Ishikawa (cell line): Measurements from ENCODE around the gene PRICKLE4.

Experiments used
- CEBPB ChIP-seq: IDR thresholded peaks from 2 replicates; pipeline ENCODE4 v1.6.1; 2012
- CREB1 ChIP-seq: IDR thresholded peaks from 2 replicates; pipeline ENCODE4 v1.6.1; 2012; ENCODE audit warnings: low read depth
- EP300 ChIP-seq: IDR thresholded peaks from 2 replicates; pipeline ENCODE4 v1.6.1; 2012; ENCODE audit warnings: borderline replicate concordance
- FOXM1 ChIP-seq: IDR thresholded peaks from 2 replicates; pipeline ENCODE4 v1.6.1; 2012; ENCODE audit warnings: low read depth, borderline replicate concordance
- NFIC ChIP-seq: IDR thresholded peaks from 2 replicates; pipeline ENCODE4 v1.6.1; 2012
- RAD21 ChIP-seq: IDR thresholded peaks from 2 replicates; pipeline ENCODE4 v1.6.1; 2012; ENCODE audit warnings: low read depth
- TCF12 ChIP-seq: IDR thresholded peaks from 2 replicates; pipeline ENCODE4 v1.6.1; 2012; ENCODE audit warnings: low read depth
- TEAD4 ChIP-seq: IDR thresholded peaks from 2 replicates; pipeline ENCODE4 v1.6.1; 2012
- YY1 ChIP-seq: IDR thresholded peaks from 2 replicates; pipeline ENCODE4 v1.6.1; 2012; ENCODE audit warnings: low read depth
- TF ChIP-seq, protein P1 (sequence below): IDR thresholded peaks from 2 replicates; pipeline ENCODE4 v1.6.1; 2012; ENCODE audit warnings: low read depth, mild to moderate bottlenecking
- TF ChIP-seq, protein P2 (sequence below): IDR thresholded peaks from 2 replicates; pipeline ENCODE4 v1.6.1; 2012

DNA sequence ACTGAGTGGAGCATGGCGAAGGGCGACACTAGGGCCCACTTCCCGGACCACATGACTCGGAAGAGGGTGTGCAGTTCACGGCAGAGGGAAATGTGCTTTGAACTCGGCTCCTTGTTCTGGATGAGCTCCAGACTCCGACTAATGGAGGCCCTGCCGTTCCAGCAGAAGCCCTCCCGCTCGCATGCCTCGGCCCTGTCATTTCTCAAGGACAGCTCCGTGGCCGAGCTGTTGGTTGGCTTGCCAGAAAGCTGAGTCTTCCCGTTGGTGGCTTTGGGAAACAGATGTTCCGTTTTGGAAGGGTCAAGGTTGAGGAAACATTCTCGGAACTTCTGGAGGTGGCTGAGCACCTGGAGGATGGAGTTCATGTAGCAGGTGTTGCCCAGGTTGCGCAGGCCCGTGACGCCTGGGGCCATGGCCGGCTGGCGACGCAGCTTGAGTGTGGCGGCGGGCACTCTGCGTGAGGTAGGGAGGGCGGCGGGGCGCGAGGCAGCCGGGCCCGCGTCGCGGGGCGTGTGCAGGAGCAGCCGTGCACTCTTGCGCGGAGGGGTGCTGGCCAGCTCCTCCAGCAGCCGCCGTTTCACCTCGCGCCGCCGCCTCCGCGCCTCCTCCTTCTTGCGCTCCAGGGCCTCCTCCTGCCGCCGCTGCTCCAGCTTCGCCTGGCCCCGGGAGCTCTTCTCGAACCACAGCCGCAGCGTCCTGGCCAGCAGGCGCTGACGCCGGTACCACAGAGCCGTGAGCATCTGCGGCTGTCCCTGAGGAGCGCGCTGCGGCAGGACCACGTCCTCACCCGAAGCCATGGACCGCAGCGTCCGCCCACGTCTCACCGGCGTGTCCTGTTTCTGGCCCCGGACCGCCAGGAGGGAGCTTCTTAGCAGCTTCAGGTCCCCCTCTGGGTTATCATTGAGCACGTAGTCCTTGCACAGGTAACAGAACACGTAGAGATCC is 25.5 kb downstream of the PRICKLE4 start:
- no peak for TF ChIP-seq CREB1
- no peak for TF ChIP-seq NFIC
- no peak for TF ChIP-seq FOXM1
- no peak for TF ChIP-seq EP300
- TF ChIP-seq, protein P1, sequence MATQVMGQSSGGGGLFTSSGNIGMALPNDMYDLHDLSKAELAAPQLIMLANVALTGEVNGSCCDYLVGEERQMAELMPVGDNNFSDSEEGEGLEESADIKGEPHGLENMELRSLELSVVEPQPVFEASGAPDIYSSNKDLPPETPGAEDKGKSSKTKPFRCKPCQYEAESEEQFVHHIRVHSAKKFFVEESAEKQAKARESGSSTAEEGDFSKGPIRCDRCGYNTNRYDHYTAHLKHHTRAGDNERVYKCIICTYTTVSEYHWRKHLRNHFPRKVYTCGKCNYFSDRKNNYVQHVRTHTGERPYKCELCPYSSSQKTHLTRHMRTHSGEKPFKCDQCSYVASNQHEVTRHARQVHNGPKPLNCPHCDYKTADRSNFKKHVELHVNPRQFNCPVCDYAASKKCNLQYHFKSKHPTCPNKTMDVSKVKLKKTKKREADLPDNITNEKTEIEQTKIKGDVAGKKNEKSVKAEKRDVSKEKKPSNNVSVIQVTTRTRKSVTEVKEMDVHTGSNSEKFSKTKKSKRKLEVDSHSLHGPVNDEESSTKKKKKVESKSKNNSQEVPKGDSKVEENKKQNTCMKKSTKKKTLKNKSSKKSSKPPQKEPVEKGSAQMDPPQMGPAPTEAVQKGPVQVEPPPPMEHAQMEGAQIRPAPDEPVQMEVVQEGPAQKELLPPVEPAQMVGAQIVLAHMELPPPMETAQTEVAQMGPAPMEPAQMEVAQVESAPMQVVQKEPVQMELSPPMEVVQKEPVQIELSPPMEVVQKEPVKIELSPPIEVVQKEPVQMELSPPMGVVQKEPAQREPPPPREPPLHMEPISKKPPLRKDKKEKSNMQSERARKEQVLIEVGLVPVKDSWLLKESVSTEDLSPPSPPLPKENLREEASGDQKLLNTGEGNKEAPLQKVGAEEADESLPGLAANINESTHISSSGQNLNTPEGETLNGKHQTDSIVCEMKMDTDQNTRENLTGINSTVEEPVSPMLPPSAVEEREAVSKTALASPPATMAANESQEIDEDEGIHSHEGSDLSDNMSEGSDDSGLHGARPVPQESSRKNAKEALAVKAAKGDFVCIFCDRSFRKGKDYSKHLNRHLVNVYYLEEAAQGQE = no peak
- TF ChIP-seq TEAD4 = no peak
- TF ChIP-seq TCF12 = no peak
- TF ChIP-seq, protein P2, sequence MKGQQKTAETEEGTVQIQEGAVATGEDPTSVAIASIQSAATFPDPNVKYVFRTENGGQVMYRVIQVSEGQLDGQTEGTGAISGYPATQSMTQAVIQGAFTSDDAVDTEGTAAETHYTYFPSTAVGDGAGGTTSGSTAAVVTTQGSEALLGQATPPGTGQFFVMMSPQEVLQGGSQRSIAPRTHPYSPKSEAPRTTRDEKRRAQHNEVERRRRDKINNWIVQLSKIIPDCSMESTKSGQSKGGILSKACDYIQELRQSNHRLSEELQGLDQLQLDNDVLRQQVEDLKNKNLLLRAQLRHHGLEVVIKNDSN = no peak
- no peak for TF ChIP-seq CEBPB
- TF ChIP-seq RAD21 = no peak
- no peak for TF ChIP-seq YY1
